ENCODE results near the gene CAMSAP3. TPM values are rescaled to one million over a fixed set of nuclear protein-coding genes. Genes with fewer than 3 reads are reported as not detected.

The CAMSAP3 gene
- total and polyA plus RNA-seq, 10 of the 15 experiments (the other 5 are each of a cell fraction or from before 2014, with no cell fraction given), result 0.03 to 6.3 (median 0.72) TPM

Small RNA genes within 50 kb of the gene (microRNA-seq; reads per million reads assigned to microRNA genes)
- gene MIR6792, result not detected

Small RNA genes within 50 kb of the gene (small RNA-seq; reads per million reads assigned to genes)
- not detected for gene MIR6792

Other genes with a start within 250 kb of the CAMSAP3 start
Only the 7 nearest of the 17 such genes appear.
- gene MCOLN1, start 73.2 kb upstream of the CAMSAP3 start, total RNA-seq (2014; rRNA removed), result 2.2 and 2.8 TPM in 2 replicates
- 2.3 and 3.0 TPM in 2 replicates for gene MCOLN1, start 73.2 kb upstream of the CAMSAP3 start, total RNA-seq (2014; rRNA removed; fragmentation: Illumina TruSeq; extraction: Trizol)
- gene MCOLN1, start 73.2 kb upstream of the CAMSAP3 start, total RNA-seq (2021), result 10.9 and 13.9 TPM in 2 replicates
- gene MCOLN1, start 73.2 kb upstream of the CAMSAP3 start, polyA plus RNA-seq (2011; rRNA removed), result 2.8 and 6.0 TPM in 2 replicates
- gene MCOLN1, start 73.2 kb upstream of the CAMSAP3 start, polyA plus RNA-seq (2014; fragmentation: Illumina TruSeq; extraction: Trizol), result 1.9 and 3.7 TPM in 2 replicates
- 1 to 10 TPM in 1 of 2 experiments, under 1 TPM in 1; 0.42 to 1.4 TPM for gene MCOLN1, start 73.2 kb upstream of the CAMSAP3 start, polyA plus RNA-seq (2014; fragmentation: Nextera tagmentation; extraction: Ambion mirVana)
- gene MCOLN1, start 73.2 kb upstream of the CAMSAP3 start, polyA plus RNA-seq (2014; rRNA removed), result 13.6 and 15.6 TPM in 2 replicates
- gene MCOLN1, start 73.2 kb upstream of the CAMSAP3 start, polyA plus RNA-seq (2016; fragmentation: Nextera tagmentation; extraction: Ambion mirVana), result 10 to 100 TPM; 12.4 to 14.4 TPM
- 47.9 and 56.8 TPM in 2 replicates for gene PNPLA6, start 60.1 kb upstream of the CAMSAP3 start, total RNA-seq (2014; rRNA removed)
- gene PNPLA6, start 60.1 kb upstream of the CAMSAP3 start, total RNA-seq (2014; rRNA removed; fragmentation: Illumina TruSeq; extraction: Trizol), result 18.7 and 19.2 TPM in 2 replicates
- 105 and 113 TPM in 2 replicates for gene PNPLA6, start 60.1 kb upstream of the CAMSAP3 start, total RNA-seq (2021)
- gene PNPLA6, start 60.1 kb upstream of the CAMSAP3 start, polyA plus RNA-seq (2011; rRNA removed), result 9.2 and 16.3 TPM in 2 replicates
- 9.4 and 23.2 TPM in 2 replicates for gene PNPLA6, start 60.1 kb upstream of the CAMSAP3 start, polyA plus RNA-seq (2014; fragmentation: Illumina TruSeq; extraction: Trizol)
- gene PNPLA6, start 60.1 kb upstream of the CAMSAP3 start, polyA plus RNA-seq (2014; fragmentation: Nextera tagmentation; extraction: Ambion mirVana), result 1 to 10 TPM in 1 of 2 experiments, under 1 TPM in 1; 0.95 to 8.4 TPM
- 67.9 and 72.2 TPM in 2 replicates for gene PNPLA6, start 60.1 kb upstream of the CAMSAP3 start, polyA plus RNA-seq (2014; rRNA removed)
- 10 to 100 TPM; 64.7 to 65.3 TPM for gene PNPLA6, start 60.1 kb upstream of the CAMSAP3 start, polyA plus RNA-seq (2016; fragmentation: Nextera tagmentation; extraction: Ambion mirVana)
- 29.6 and 41.5 TPM in 2 replicates for gene XAB2, start 33.7 kb downstream of the CAMSAP3 start, total RNA-seq (2014; rRNA removed)
- 13.5 and 15.3 TPM in 2 replicates for gene XAB2, start 33.7 kb downstream of the CAMSAP3 start, total RNA-seq (2014; rRNA removed; fragmentation: Illumina TruSeq; extraction: Trizol)
- 42.9 and 45.1 TPM in 2 replicates for gene XAB2, start 33.7 kb downstream of the CAMSAP3 start, total RNA-seq (2021)
- 9.3 and 28.5 TPM in 2 replicates for gene XAB2, start 33.7 kb downstream of the CAMSAP3 start, polyA plus RNA-seq (2011; rRNA removed)
- gene XAB2, start 33.7 kb downstream of the CAMSAP3 start, polyA plus RNA-seq (2014; fragmentation: Illumina TruSeq; extraction: Trizol), result 2.3 and 11.3 TPM in 2 replicates
- under 1 TPM; 0.34 to 0.66 TPM for gene XAB2, start 33.7 kb downstream of the CAMSAP3 start, polyA plus RNA-seq (2014; fragmentation: Nextera tagmentation; extraction: Ambion mirVana)
- gene XAB2, start 33.7 kb downstream of the CAMSAP3 start, polyA plus RNA-seq (2014; rRNA removed), result 38.1 and 43.5 TPM in 2 replicates
- 10 to 100 TPM; 17.3 to 20.4 TPM for gene XAB2, start 33.7 kb downstream of the CAMSAP3 start, polyA plus RNA-seq (2016; fragmentation: Nextera tagmentation; extraction: Ambion mirVana)
- 47.0 and 60.8 TPM in 2 replicates for gene PET100, start 33.9 kb downstream of the CAMSAP3 start, total RNA-seq (2014; rRNA removed)
- gene PET100, start 33.9 kb downstream of the CAMSAP3 start, total RNA-seq (2014; rRNA removed; fragmentation: Illumina TruSeq; extraction: Trizol), result 90.7 and 92.9 TPM in 2 replicates
- gene PET100, start 33.9 kb downstream of the CAMSAP3 start, total RNA-seq (2021), result 156 and 159 TPM in 2 replicates
- 73.8 and 108 TPM in 2 replicates for gene PET100, start 33.9 kb downstream of the CAMSAP3 start, polyA plus RNA-seq (2011; rRNA removed)
- 47.3 and 85.6 TPM in 2 replicates for gene PET100, start 33.9 kb downstream of the CAMSAP3 start, polyA plus RNA-seq (2014; fragmentation: Illumina TruSeq; extraction: Trizol)
- gene PET100, start 33.9 kb downstream of the CAMSAP3 start, polyA plus RNA-seq (2014; fragmentation: Nextera tagmentation; extraction: Ambion mirVana), result 100 to 1,000 TPM; 353 to 462 TPM
- gene PET100, start 33.9 kb downstream of the CAMSAP3 start, polyA plus RNA-seq (2014; rRNA removed), result 66.0 and 79.5 TPM in 2 replicates
- 100 to 1,000 TPM; 332 to 386 TPM for gene PET100, start 33.9 kb downstream of the CAMSAP3 start, polyA plus RNA-seq (2016; fragmentation: Nextera tagmentation; extraction: Ambion mirVana)
- not detected in 2 replicates for gene PCP2, start 37.9 kb downstream of the CAMSAP3 start, total RNA-seq (2014; rRNA removed)
- 0.31 TPM in 1 of 2 replicates, not detected in the other for gene PCP2, start 37.9 kb downstream of the CAMSAP3 start, total RNA-seq (2014; rRNA removed; fragmentation: Illumina TruSeq; extraction: Trizol)
- 0.27 and 0.62 TPM in 2 replicates for gene PCP2, start 37.9 kb downstream of the CAMSAP3 start, total RNA-seq (2021)
- 0.19 TPM in 1 of 2 replicates, not detected in the other for gene PCP2, start 37.9 kb downstream of the CAMSAP3 start, polyA plus RNA-seq (2011; rRNA removed)
- 0.10 TPM in 1 of 2 replicates, not detected in the other for gene PCP2, start 37.9 kb downstream of the CAMSAP3 start, polyA plus RNA-seq (2014; fragmentation: Illumina TruSeq; extraction: Trizol)
- gene PCP2, start 37.9 kb downstream of the CAMSAP3 start, polyA plus RNA-seq (2014; fragmentation: Nextera tagmentation; extraction: Ambion mirVana), result not detected
- 0.15 and 0.31 TPM in 2 replicates for gene PCP2, start 37.9 kb downstream of the CAMSAP3 start, polyA plus RNA-seq (2014; rRNA removed)
- not detected for gene PCP2, start 37.9 kb downstream of the CAMSAP3 start, polyA plus RNA-seq (2016; fragmentation: Nextera tagmentation; extraction: Ambion mirVana)
- 38.9 and 48.5 TPM in 2 replicates for gene STXBP2, start 41.2 kb downstream of the CAMSAP3 start, total RNA-seq (2014; rRNA removed)
- gene STXBP2, start 41.2 kb downstream of the CAMSAP3 start, total RNA-seq (2014; rRNA removed; fragmentation: Illumina TruSeq; extraction: Trizol), result 27.2 and 27.4 TPM in 2 replicates
- 106 and 111 TPM in 2 replicates for gene STXBP2, start 41.2 kb downstream of the CAMSAP3 start, total RNA-seq (2021)
- gene STXBP2, start 41.2 kb downstream of the CAMSAP3 start, polyA plus RNA-seq (2011; rRNA removed), result 52.5 and 74.3 TPM in 2 replicates
- gene STXBP2, start 41.2 kb downstream of the CAMSAP3 start, polyA plus RNA-seq (2014; fragmentation: Illumina TruSeq; extraction: Trizol), result 23.3 and 43.9 TPM in 2 replicates
- gene STXBP2, start 41.2 kb downstream of the CAMSAP3 start, polyA plus RNA-seq (2014; fragmentation: Nextera tagmentation; extraction: Ambion mirVana), result 10 to 100 TPM in 1 of 2 experiments, 1 to 10 TPM in 1; 2.6 to 11.9 TPM
- 103 and 119 TPM in 2 replicates for gene STXBP2, start 41.2 kb downstream of the CAMSAP3 start, polyA plus RNA-seq (2014; rRNA removed)
- 10 to 100 TPM; 95.3 to 96.5 TPM for gene STXBP2, start 41.2 kb downstream of the CAMSAP3 start, polyA plus RNA-seq (2016; fragmentation: Nextera tagmentation; extraction: Ambion mirVana)
- gene RETN, start 73.2 kb downstream of the CAMSAP3 start, total RNA-seq (2014; rRNA removed), result not detected in 2 replicates
- not detected in 2 replicates for gene RETN, start 73.2 kb downstream of the CAMSAP3 start, total RNA-seq (2014; rRNA removed; fragmentation: Illumina TruSeq; extraction: Trizol)
- not detected in 2 replicates for gene RETN, start 73.2 kb downstream of the CAMSAP3 start, total RNA-seq (2021)
- not detected in 2 replicates for gene RETN, start 73.2 kb downstream of the CAMSAP3 start, polyA plus RNA-seq (2011; rRNA removed)
- gene RETN, start 73.2 kb downstream of the CAMSAP3 start, polyA plus RNA-seq (2014; fragmentation: Illumina TruSeq; extraction: Trizol), result 0.26 TPM in 1 of 2 replicates, not detected in the other
- not detected for gene RETN, start 73.2 kb downstream of the CAMSAP3 start, polyA plus RNA-seq (2014; fragmentation: Nextera tagmentation; extraction: Ambion mirVana)
- not detected in 2 replicates for gene RETN, start 73.2 kb downstream of the CAMSAP3 start, polyA plus RNA-seq (2014; rRNA removed)
- not detected for gene RETN, start 73.2 kb downstream of the CAMSAP3 start, polyA plus RNA-seq (2016; fragmentation: Nextera tagmentation; extraction: Ambion mirVana)